Dedifferentiated amniotic fluid mesenchymal stem cell (primary cell): ENCODE measurements around the gene USP6NL.

ENCODE experiments used
- DNase-seq: peaks from one replicate; pipeline ENCODE4 v3.0.0-alpha.2; 2016; ENCODE audit errors: extremely low spot score

Gene USP6NL

GRCh38 chr10:11416974-11417373, 194.5 kb downstream of the USP6NL start:
- DNase-seq, result no peak

- no peak for DNase-seq
Observed at GRCh38 chr10:11415095-11415494, 196.4 kb downstream of the USP6NL start.

- DNase-seq, result no peak
Observed at GRCh38 chr10:11414314-11415038, 197.0 kb downstream of the USP6NL start.

- DNase-seq, result no peak
Observed at GRCh38 chr10:11411926-11412545, 199.4 kb downstream of the USP6NL start.

GRCh38 chr10:11409357-11409756, 202.1 kb downstream of the USP6NL start:
- no peak for DNase-seq

- no peak for DNase-seq
Observed at GRCh38 chr10:11407939-11408338, 203.5 kb downstream of the USP6NL start.

- no peak for DNase-seq
Observed at GRCh38 chr10:11406746-11407145, 204.7 kb downstream of the USP6NL start.

GRCh38 chr10:11404901-11405300, 206.5 kb downstream of the USP6NL start:
- no peak for DNase-seq
